Gastroesophageal sphincter (tissue), 3 donors: ENCODE data around the gene VPS35L.

ENCODE experiments used
- POLR2A ChIP-seq, 2 donors: fragments of 450-650 bp; IDR thresholded peaks; one replicate each; pipeline ENCODE4 v1.6.1; 2017; ENCODE audit warnings: antibody characterized with exemption in 2 of 2, mild to moderate bottlenecking in 2 of 2, moderate library complexity in 1 of 2
- TF ChIP-seq, protein P1 (sequence below), 4 experiments: fragments of 200-600 bp in 2 of 4; fragments of 450-650 bp in 2 of 4; sonication (generic) in 1 of 4; IDR thresholded peaks; one replicate each; pipeline ENCODE4 v1.5.1; 2017 to 2019; ENCODE audit warnings: antibody characterized with exemption in 4 of 4, mild to moderate bottlenecking in 2 of 4, moderate library complexity in 2 of 4

- TF ChIP-seq, protein P1, sequence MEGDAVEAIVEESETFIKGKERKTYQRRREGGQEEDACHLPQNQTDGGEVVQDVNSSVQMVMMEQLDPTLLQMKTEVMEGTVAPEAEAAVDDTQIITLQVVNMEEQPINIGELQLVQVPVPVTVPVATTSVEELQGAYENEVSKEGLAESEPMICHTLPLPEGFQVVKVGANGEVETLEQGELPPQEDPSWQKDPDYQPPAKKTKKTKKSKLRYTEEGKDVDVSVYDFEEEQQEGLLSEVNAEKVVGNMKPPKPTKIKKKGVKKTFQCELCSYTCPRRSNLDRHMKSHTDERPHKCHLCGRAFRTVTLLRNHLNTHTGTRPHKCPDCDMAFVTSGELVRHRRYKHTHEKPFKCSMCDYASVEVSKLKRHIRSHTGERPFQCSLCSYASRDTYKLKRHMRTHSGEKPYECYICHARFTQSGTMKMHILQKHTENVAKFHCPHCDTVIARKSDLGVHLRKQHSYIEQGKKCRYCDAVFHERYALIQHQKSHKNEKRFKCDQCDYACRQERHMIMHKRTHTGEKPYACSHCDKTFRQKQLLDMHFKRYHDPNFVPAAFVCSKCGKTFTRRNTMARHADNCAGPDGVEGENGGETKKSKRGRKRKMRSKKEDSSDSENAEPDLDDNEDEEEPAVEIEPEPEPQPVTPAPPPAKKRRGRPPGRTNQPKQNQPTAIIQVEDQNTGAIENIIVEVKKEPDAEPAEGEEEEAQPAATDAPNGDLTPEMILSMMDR (IDR thresholded peaks at IDR 0.05): no peak
- no peak for TF ChIP-seq POLR2A (IDR thresholded peaks at IDR 0.05)
These were observed 49.4 kb downstream of the VPS35L start for GRCh38 chr16:19604911-19605310.
